Measurements from ENCODE around the gene PCDHGB6.
"Not testable (repeated sequence)": the region's sequence is repeated elsewhere in the genome, so short reads cannot be mapped to it uniquely, and the experiment has no call there.

The PCDHGB6 gene

DNA sequence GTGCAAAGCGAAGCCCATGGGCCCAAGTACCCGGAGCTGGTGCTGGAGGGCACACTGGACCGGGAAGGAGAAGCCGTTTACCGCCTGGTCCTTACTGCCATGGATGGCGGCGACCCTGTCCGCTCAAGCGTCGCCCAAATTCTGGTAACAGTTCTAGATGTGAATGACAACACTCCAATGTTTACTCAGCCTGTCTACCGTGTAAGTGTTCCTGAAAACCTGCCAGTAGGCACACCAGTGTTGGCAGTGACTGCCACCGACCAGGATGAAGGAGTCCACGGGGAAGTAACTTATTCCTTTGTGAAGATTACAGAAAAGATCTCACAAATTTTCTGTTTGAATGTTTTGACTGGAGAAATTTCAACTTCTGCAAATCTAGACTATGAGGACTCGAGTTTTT lies 33.2 kb upstream of the PCDHGB6 start:
- Histone ChIP-seq H3K27me3 (no peaks in the 10 kb centered on the region), H3K9me3 (peaks cover 6 to 100% (median 87%) of the 10 kb centered on the region in 3 donors), H3K27ac (no peak overlapping the region), H3K4me3 (no peak overlapping the region), H3K36me3 (peaks cover 0 to 78% (median 71%) of the 10 kb centered on the region in 3 donors), H3K4me1 (no peaks in the 10 kb centered on the region)
- no peak for TF ChIP-seq CTCF (IDR thresholded peaks at IDR 0.05)
- intact Hi-C loops (cut with DNase I; ENCODE audit: low total_unique reads) = no loop called here
- DNase-seq = no peak

- Histone ChIP-seq H3K36me3 (peaks cover 0 to 75% (median 63%) of the 10 kb centered on the region in 3 donors), H3K9me3 (peaks cover 6 to 100% (median 85%) of the 10 kb centered on the region in 3 donors)
- H3K27me3 ChIP-seq; H3K27ac ChIP-seq; H3K4me1 ChIP-seq; intact Hi-C loops (cut with DNase I; ENCODE audit: low total_unique reads); H3K4me3 ChIP-seq; DNase-seq: not testable (repeated sequence)
Observed at GRCh38 chr5:141375444-141376155, 32.2 kb upstream of the PCDHGB6 start.

GRCh38 chr5:141382469-141383294 lies 25.1 kb upstream of the PCDHGB6 start, which contains the start of gene PCDHGA7:
Gene PCDHGA7, plus strand, starts transcription at chr5:141382742. Its CDS starts 158 bp downstream, at chr5:141382900.
- intact Hi-C loops (cut with DNase I; ENCODE audit: low total_unique reads) = no loop called here

DNA sequence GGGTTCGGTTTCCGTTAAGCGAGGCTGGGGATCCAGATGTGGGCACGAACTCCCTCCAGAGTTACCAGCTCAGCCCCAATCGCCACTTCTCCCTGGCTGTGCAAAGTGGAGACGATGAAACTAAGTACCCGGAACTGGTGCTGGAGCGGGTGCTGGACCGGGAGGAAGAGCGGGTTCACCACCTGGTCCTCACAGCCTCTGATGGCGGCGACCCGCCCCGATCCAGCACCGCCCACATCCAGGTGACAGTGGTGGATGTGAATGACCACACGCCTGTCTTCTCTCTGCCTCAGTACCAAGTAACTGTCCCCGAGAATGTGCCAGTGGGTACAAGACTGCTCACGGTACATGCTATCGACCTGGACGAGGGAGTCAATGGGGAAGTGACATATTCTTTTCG lies 24.5 kb upstream of the PCDHGB6 start:
- intact Hi-C loops (cut with DNase I; ENCODE audit: low total_unique reads) = no loop called here
- no peak for TF ChIP-seq CTCF (IDR thresholded peaks at IDR 0.05)
- no peaks in the 10 kb centered on the region for H3K4me1 ChIP-seq
- no peak for DNase-seq
- no peaks in the 10 kb centered on the region for H3K27me3 ChIP-seq
- H3K4me3 ChIP-seq = peak overlapping the region in 1 of 2 donors; percentile 29
- no peak overlapping the region for H3K27ac ChIP-seq
- H3K36me3 ChIP-seq = peaks cover 4 to 64% (median 63%) of the 10 kb centered on the region in 3 donors
- H3K9me3 ChIP-seq = peaks cover 37 to 98% (median 77%) of the 10 kb centered on the region in 3 donors

More at GRCh38 chr5:141382469-141383294, 25.1 kb upstream of the PCDHGB6 start, which contains the start of gene PCDHGA7:
- peaks cover 4 to 70% (median 68%) of the 10 kb centered on the region in 3 donors for H3K36me3 ChIP-seq
- peak in 1 of 2 experiments; percentile 10 for TF ChIP-seq CTCF (IDR thresholded peaks at IDR 0.05)
- peak within 1 kb of the TSS; percentile 13 to 29 for H3K4me3 ChIP-seq
- peaks cover 37 to 100% (median 80%) of the 10 kb centered on the region in 3 donors for H3K9me3 ChIP-seq
- no peaks in the 10 kb centered on the region for H3K4me1 ChIP-seq
- DNase-seq = no peak
- no peaks in the 10 kb centered on the region for H3K27me3 ChIP-seq
- no peak within 1 kb of the TSS for H3K27ac ChIP-seq

- intact Hi-C loops (cut with DNase I; ENCODE audit: low total_unique reads) = no loop called here
- Histone ChIP-seq H3K27ac (no peak overlapping the region), H3K9me3 (peaks cover 37 to 98% (median 89%) of the 10 kb centered on the region in 3 donors), H3K4me1 (no peaks in the 10 kb centered on the region), H3K4me3 (no peak overlapping the region), H3K27me3 (no peaks in the 10 kb centered on the region), H3K36me3 (peaks cover 4 to 66% (median 64%) of the 10 kb centered on the region in 3 donors)
- TF ChIP-seq CTCF (IDR thresholded peaks at IDR 0.05) = no peak
- no peak for DNase-seq
Observed at GRCh38 chr5:141384471-141385267, 23.2 kb upstream of the PCDHGB6 start.

DNA sequence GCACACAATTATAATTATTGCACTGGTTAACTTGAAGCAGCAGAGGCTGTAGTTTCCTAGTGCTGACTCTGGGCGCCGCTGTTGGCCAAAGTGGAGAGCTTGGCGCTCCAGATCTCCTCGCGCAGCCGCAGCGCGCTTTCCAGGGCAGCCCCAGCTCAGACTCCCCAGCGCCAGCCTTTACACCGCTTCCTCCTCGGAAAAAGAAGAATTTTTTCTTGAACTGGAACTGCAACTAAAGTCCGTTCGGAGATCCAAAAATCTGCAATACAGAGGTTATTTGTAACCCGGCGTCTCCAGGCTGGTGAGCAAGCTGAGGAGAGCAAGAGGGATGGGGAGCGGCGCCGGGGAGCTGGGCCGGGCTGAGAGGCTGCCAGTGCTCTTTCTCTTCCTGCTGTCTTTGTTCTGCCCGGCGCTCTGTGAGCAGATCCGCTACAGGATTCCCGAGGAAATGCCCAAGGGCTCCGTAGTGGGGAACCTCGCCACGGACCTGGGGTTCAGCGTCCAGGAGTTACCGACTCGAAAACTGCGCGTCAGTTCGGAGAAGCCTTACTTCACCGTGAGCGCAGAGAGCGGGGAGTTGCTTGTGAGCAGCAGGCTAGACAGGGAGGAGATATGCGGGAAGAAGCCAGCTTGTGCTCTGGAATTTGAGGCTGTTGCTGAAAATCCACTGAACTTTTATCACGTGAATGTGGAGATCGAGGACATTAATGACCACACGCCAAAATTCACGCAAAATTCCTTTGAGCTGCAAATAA lies 20.1 kb upstream of the PCDHGB6 start, which contains the start of gene PCDHGB4:
Gene PCDHGB4 (plus strand): TSS at position 142 of the 755 bp plus-strand sequence. CDS start 187 bp downstream, at position 329.
- H3K4me1 ChIP-seq; H3K27ac ChIP-seq; H3K4me3 ChIP-seq; intact Hi-C loops (cut with DNase I; ENCODE audit: low total_unique reads); H3K27me3 ChIP-seq; DNase-seq: not testable (repeated sequence)
- H3K36me3 ChIP-seq = peaks cover 5 to 78% (median 74%) of the 10 kb centered on the region in 3 donors
- peaks cover 37 to 98% (median 86%) of the 10 kb centered on the region in 3 donors for H3K9me3 ChIP-seq

Data from tibial artery (tissue), 4 donors.